GM20431 (cell line): ENCODE measurements around the gene VPS8.

Experiments
- in situ Hi-C: fragments of 300-500 bp; cut with MseI, MboI; formaldehyde crosslinking; loops from one replicate; pipeline ENCODE4 v1.15.0; 2020; ENCODE audit warnings: low sequenced_read_pairs; ENCODE audit not compliant: unreplicated experiment

The VPS8 gene

GRCh38 chr3:184780981-184781515 is 30.9 kb upstream of the VPS8 start:
- in situ Hi-C loops, result no loop called here

- in situ Hi-C loops, result no loop called here
Measured at GRCh38 chr3:184781801-184782200, 30.2 kb upstream of the VPS8 start.

GRCh38 chr3:184783319-184783718 is 28.6 kb upstream of the VPS8 start:
- in situ Hi-C loops, result no loop called here

- in situ Hi-C loops, result no loop called here
Measured at GRCh38 chr3:184784731-184785500, 27.1 kb upstream of the VPS8 start.

- in situ Hi-C loops, result no loop called here
Measured at GRCh38 chr3:184785890-184786279, 26.1 kb upstream of the VPS8 start.

GRCh38 chr3:184786280-184786941 is 25.6 kb upstream of the VPS8 start:
- in situ Hi-C loops, result no loop called here

GRCh38 chr3:184788751-184789150 is 23.2 kb upstream of the VPS8 start:
- in situ Hi-C loops, result no loop called here

- in situ Hi-C loops, result no loop called here
Measured at GRCh38 chr3:184789314-184789998, 22.5 kb upstream of the VPS8 start.

GRCh38 chr3:184791171-184791570 is 20.8 kb upstream of the VPS8 start:
- in situ Hi-C loops, result no loop called here

GRCh38 chr3:184795522-184796190 is 16.3 kb upstream of the VPS8 start:
- in situ Hi-C loops, result no loop called here

- in situ Hi-C loops, result no loop called here
Measured at GRCh38 chr3:184796551-184796950, 15.4 kb upstream of the VPS8 start.

GRCh38 chr3:184796954-184797353 is 15.0 kb upstream of the VPS8 start:
- in situ Hi-C loops, result no loop called here

GRCh38 chr3:184798120-184798519 is 13.8 kb upstream of the VPS8 start:
- in situ Hi-C loops, result no loop called here

GRCh38 chr3:184800349-184800930 is 11.5 kb upstream of the VPS8 start:
- in situ Hi-C loops, result no loop called here

- in situ Hi-C loops, result no loop called here
Measured at GRCh38 chr3:184801241-184801785, 10.7 kb upstream of the VPS8 start.

GRCh38 chr3:184802150-184802549 is 9.8 kb upstream of the VPS8 start:
- in situ Hi-C loops, result no loop called here

GRCh38 chr3:184804801-184805200 is 7.2 kb upstream of the VPS8 start:
- in situ Hi-C loops, result no loop called here

- in situ Hi-C loops, result no loop called here
Measured at GRCh38 chr3:184805351-184806038, 6.5 kb upstream of the VPS8 start.

- in situ Hi-C loops, result no loop called here
Measured at GRCh38 chr3:184806567-184807271, 5.2 kb upstream of the VPS8 start.
